GM18951 (cell line): ENCODE measurements around the gene PLCB3.
A peak's percentile ranks its signal among the peaks of the same experiment; 100 is the strongest.
"Not testable (repeated sequence)": the region's sequence is repeated elsewhere in the genome, so short reads cannot be mapped to it uniquely, and the experiment has no call there.

Experiments used
- POLR2A ChIP-seq: IDR thresholded peaks from 4 replicates; pipeline ENCODE4 v1.6.1; 2011; ENCODE audit warnings: mild to moderate bottlenecking; ENCODE audit not compliant: insufficient read length, insufficient read depth; ENCODE audit errors: extremely low read depth
- in situ Hi-C: fragments of 300-500 bp; cut with MboI; formaldehyde crosslinking; loops from one replicate; pipeline ENCODE4 v1.12.0; 2022; ENCODE audit warnings: low sequenced_read_pairs, mixed read lengths, inconsistent platforms; ENCODE audit not compliant: unreplicated experiment

The PLCB3 gene

DNA sequence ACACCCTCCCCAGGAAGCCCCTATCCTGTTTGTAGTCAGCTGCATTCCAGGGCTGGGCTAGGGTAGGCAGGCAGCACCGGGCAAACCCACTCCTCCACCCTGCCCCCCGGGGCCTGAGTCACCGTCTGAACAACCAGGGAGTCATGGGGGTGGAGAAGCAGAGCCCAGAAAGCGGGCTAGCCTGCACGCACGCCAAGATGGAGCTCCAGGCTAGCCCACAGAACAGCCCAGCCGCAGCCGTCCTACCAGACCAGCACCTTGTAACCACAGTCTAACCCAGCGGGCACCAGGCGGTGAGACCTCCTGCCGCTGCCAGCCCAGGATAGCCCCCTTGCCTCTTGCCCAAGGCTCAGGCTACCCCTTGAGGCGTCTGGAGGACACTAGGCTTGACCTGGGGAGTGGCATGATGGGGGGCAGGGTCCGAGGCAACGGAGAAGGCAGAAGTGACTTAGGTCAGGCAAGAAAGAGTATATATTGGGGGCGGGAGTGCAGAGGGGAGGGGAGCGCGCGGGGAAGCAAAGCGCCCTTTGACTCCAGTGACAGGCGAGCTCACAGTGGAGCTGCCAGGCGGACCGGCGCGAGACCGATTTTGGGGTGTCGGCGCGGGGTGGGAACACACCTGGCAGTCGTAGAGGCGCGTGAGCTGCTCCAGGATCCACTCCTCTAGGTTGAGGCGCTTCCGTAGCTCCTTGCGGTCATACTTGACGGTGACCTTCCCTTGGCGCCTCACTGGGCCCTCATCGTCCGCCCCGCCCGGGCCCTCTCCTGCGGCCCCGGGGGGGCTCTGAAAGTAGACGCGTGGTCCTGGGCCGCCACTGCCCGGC lies 5.3 kb upstream of the PLCB3 start:
- no peak for TF ChIP-seq POLR2A
- in situ Hi-C loops: no loop called here

DNA sequence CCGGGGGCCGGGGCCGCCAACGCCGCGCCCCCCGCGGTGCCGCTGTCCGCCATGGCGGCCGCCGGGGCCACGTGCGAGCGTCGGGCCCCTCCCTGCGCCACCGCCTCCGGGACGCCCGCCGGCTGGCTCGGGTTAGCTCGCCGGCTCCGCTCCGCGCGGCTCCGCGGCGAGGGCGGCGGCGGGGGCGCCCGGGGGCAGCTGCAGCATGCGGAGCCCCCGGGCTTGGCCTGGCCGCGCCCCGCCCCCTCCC lies 4.8 kb upstream of the PLCB3 start:
- TF ChIP-seq POLR2A: peak; percentile 42
- in situ Hi-C loops: not testable (repeated sequence)

GRCh38 chr11:64246871-64247728 lies 4.2 kb upstream of the PLCB3 start, which contains the start of gene PPP1R14B:
TSS of gene PPP1R14B (minus strand) at chr11:64246943. CDS start at chr11:64246673, 270 bp downstream.
- TF ChIP-seq POLR2A: no peak
- in situ Hi-C loops: no loop called here

DNA sequence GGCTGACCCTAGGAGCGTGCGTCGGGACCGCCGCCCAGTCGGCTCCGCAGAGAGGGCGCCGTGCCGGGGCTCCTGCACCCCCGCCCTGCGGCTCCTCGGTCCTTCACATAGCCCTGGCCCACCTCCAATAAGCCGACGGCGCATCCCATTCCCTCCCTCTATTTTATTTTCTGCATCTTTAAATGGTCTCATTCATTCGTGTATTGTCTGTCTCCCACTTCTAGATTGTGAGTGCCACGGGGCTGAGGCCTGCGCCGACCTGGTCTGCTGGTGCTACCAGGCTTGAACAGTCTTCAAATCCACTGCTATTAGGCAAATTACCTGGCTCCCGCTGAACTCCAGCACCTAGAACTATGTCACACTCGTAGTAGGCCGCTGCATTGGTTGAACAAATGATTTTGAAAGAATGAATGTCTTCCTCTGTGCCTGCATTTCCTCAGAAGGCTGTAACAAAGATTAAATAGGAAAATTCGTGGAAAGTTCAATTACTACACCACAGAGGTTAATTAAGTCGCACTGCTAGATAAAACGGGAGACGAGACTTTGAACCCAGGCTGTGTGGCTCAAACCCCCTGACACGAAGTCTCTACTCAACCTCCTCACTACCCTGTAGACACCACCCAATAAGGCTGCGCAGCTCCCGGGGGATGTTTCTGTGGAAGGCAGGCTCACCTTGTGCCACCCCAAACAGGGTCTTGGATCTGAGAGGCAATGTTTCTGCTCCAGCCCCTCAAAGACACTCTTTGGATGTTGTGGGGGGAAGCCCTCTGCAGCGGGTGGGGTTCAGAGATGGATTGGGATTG lies 3.4 kb upstream of the PLCB3 start:
- in situ Hi-C loops: no loop called here
- TF ChIP-seq POLR2A: no peak

- in situ Hi-C loops: no loop called here
- TF ChIP-seq POLR2A: no peak
These were observed 2.8 kb upstream of the PLCB3 start for GRCh38 chr11:64248578-64248977.

GRCh38 chr11:64249038-64249437 lies 2.3 kb upstream of the PLCB3 start:
- in situ Hi-C loops: no loop called here
- TF ChIP-seq POLR2A: no peak

DNA sequence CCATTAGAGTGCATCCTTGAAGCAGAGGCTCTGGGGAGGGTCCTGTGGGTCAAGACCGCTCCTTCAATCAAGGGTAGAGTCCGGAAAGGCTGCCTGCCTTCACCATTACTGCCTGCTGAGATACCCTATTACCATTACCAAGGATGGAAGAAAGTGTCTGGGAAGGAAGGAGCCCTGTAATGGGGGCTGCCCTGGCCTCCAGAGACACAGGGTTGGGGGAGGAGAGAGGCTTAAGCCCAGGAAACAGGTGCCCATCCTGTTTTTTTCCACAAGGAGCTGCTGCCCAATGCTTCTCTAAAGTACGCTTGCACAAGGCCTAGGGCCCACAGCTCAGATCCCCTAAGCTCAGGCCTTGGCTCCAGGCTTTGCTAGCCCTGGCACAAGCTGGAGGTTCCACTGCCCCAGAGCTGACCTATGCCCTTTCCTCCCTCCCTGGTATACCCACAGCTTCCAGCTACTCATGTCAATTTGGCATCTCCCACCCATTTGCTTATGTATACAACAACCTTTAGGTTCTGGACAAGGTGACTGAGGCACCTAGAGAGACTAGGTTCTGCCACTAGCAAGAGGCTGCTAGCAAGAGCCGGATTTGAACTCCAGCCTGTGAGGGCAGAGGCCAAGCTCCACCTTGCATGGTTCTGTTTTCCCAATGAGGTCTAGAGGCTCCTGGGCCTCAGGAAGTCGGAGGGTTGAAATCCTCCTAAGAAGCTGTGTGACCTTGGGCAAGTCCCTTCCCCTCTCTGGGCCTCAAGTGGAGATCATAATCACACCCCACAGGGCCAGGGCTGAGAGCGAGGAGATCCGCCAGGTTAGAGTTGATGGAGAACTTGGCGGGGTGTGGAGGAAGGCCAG lies 1.5 kb upstream of the PLCB3 start:
- in situ Hi-C loops: no loop called here
- no peak for TF ChIP-seq POLR2A

- in situ Hi-C loops: no loop called here
- TF ChIP-seq POLR2A: no peak
These were observed 815 bp upstream of the PLCB3 start for GRCh38 chr11:64250415-64251015.

- in situ Hi-C loops: no loop called here
- TF ChIP-seq POLR2A: no peak
These were observed 348 bp downstream of the PLCB3 start for GRCh38 chr11:64251753-64252002.

DNA sequence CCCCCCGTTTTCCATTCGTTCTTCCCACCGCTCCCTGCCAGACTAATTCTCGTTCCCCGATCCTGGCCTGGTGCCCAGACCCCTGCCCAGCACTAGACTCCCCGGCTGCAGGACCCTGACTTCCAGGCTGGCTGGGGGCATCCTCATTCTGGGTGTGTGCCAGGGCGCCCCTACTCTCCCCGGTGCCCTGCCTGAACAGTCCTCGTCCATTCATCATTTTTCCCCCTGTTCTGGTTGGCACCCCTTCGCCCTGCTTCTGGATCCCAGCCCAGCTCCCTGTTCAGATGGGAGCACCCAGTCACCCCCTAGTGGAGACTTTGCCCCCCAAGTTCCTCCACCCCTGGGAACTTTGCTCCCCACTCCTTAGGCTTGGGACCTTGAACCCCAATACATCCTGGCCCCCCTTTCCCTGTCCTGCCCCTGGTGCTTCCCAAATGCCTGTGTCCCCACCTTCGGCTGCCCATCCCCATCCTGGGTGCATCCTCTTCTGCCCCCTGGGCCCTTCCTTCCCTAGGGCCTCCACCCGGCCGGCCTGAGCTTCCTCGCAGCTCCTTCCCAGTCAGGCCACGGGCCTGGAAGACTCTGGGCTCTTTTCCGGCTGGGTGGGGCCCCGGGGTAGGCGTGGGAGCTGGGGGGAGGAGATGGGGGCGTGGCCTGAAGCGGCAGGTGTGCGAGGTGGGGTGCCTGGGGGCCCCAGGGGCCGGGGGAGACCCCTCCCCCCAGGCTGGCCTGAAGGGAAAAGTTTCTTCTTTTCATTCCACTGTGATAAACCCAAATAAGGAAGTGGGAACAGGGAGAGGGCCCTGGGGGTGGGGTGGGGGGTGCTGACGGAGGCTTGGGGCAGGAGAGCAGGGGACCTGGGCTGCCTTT lies 908 bp downstream of the PLCB3 start:
- peak; percentile 26 for TF ChIP-seq POLR2A
- in situ Hi-C loops: no loop called here

- TF ChIP-seq POLR2A: no peak
- in situ Hi-C loops: no loop called here
These were observed 1.7 kb downstream of the PLCB3 start for GRCh38 chr11:64253043-64253442.
